Right kidney (tissue), 1 donor: ENCODE data around the gene MCC.
A peak's percentile ranks its signal among the peaks of the same experiment; 100 is the strongest.

Experiments used
- DNase-seq: peaks from one replicate; pipeline ENCODE4 v3.0.0-alpha.2; 2016

The MCC gene

GRCh38 chr5:113140837-113141671, 347.2 kb downstream of the MCC start:
- no peak for DNase-seq

- no peak for DNase-seq
Measured at GRCh38 chr5:113133211-113133975, 354.9 kb downstream of the MCC start.

GRCh38 chr5:113132564-113132963, 355.7 kb downstream of the MCC start:
- DNase-seq: no peak

- no peak for DNase-seq
Measured at GRCh38 chr5:113128641-113129330, 359.5 kb downstream of the MCC start.

- no peak for DNase-seq
Measured at GRCh38 chr5:113128082-113128481, 360.2 kb downstream of the MCC start.

GRCh38 chr5:113127021-113127420, 361.2 kb downstream of the MCC start:
- DNase-seq: no peak

GRCh38 chr5:113125371-113125770, 362.9 kb downstream of the MCC start:
- DNase-seq: no peak

- no peak for DNase-seq
Measured at GRCh38 chr5:113124914-113125313, 363.3 kb downstream of the MCC start.

GRCh38 chr5:113124265-113124664, 364.0 kb downstream of the MCC start:
- no peak for DNase-seq

GRCh38 chr5:113123618-113124017, 364.6 kb downstream of the MCC start:
- DNase-seq: peak; percentile 23

GRCh38 chr5:113122053-113122452, 366.2 kb downstream of the MCC start:
- no peak for DNase-seq

- peak; percentile 26 for DNase-seq
Measured at GRCh38 chr5:113119246-113119924, 368.9 kb downstream of the MCC start.

- DNase-seq: no peak
Measured at GRCh38 chr5:113118765-113119164, 369.5 kb downstream of the MCC start.

GRCh38 chr5:113118298-113118697, 370.0 kb downstream of the MCC start:
- no peak for DNase-seq

- no peak for DNase-seq
Measured at GRCh38 chr5:113117543-113118115, 370.6 kb downstream of the MCC start.

- no peak for DNase-seq
Measured at GRCh38 chr5:113115956-113116355, 372.3 kb downstream of the MCC start.

- no peak for DNase-seq
Measured at GRCh38 chr5:113115061-113115460, 373.2 kb downstream of the MCC start.

GRCh38 chr5:113114559-113114958, 373.7 kb downstream of the MCC start:
- no peak for DNase-seq

- no peak for DNase-seq
Measured at GRCh38 chr5:113112435-113112834, 375.8 kb downstream of the MCC start.

- DNase-seq: no peak
Measured at GRCh38 chr5:113110117-113110516, 378.1 kb downstream of the MCC start.

- no peak for DNase-seq
Measured at GRCh38 chr5:113109344-113109743, 378.9 kb downstream of the MCC start.

GRCh38 chr5:113108485-113108884, 379.8 kb downstream of the MCC start:
- no peak for DNase-seq
